Liver (tissue), 9 donors: ENCODE measurements around the gene GABRE. TPM values are rescaled to one million over a fixed set of nuclear protein-coding genes. Genes with fewer than 3 reads are reported as not detected.

Experiments used
- DNase-seq: peaks from one replicate; pipeline ENCODE4 v3.0.0-alpha.2; 2017; ENCODE audit warnings: low spot score
- H3K27ac ChIP-seq, 2 donors: one replicate each; pipeline ENCODE4 v1.7.0; 2013; ENCODE audit warnings: inconsistent platforms in 2 of 2, low read length in 2 of 2, control low read depth in 1 of 2, low read depth in 1 of 2, mild to moderate bottlenecking in 1 of 2
- H3K27me3 ChIP-seq, 4 donors: one replicate each; pipeline versions ENCODE4 v1.6.1 to v1.7.0; 2013; ENCODE audit warnings: low read length in 3 of 4, inconsistent platforms in 1 of 4, mild to moderate bottlenecking in 1 of 4, moderate library complexity in 1 of 4; ENCODE audit not compliant: control insufficient read depth in 4 of 4, insufficient read depth in 4 of 4
- H3K36me3 ChIP-seq, 4 donors: one replicate each; pipeline versions ENCODE4 v1.6.1 to v1.7.0; 2013; ENCODE audit warnings: low read length in 3 of 4, mild to moderate bottlenecking in 3 of 4, low read depth in 1 of 4, moderate library complexity in 1 of 4; ENCODE audit not compliant: control insufficient read depth in 4 of 4, insufficient read depth in 3 of 4
- H3K4me1 ChIP-seq, 4 donors: one replicate each; pipeline versions ENCODE4 v1.6.1 to v1.7.0; 2013; ENCODE audit warnings: low read length in 3 of 4, mild to moderate bottlenecking in 3 of 4, moderate library complexity in 1 of 4; ENCODE audit not compliant: control insufficient read depth in 4 of 4, insufficient read depth in 4 of 4
- H3K4me3 ChIP-seq, 3 donors: one replicate each; pipeline versions ENCODE4 v1.6.1 to v1.7.0; 2013; ENCODE audit warnings: low read length in 3 of 3, control low read depth in 1 of 3, low read depth in 1 of 3, mild to moderate bottlenecking in 1 of 3
- H3K9ac ChIP-seq, 2 donors: one replicate each; pipeline ENCODE4 v1.7.0; 2013; ENCODE audit warnings: low read length in 2 of 2, mild to moderate bottlenecking in 2 of 2, moderate library complexity in 2 of 2, control low read depth in 1 of 2, low read depth in 1 of 2
- H3K9me3 ChIP-seq, 4 donors: one replicate each; pipeline versions ENCODE4 v1.6.1 to v1.7.0; 2013; ENCODE audit warnings: low read length in 3 of 4; ENCODE audit not compliant: control insufficient read depth in 4 of 4
- EGR1 ChIP-seq, 2 donors: IDR thresholded peaks; 2 replicates each; pipeline ENCODE4 v1.6.1; 2016 to 2018; ENCODE audit warnings: antibody characterized with exemption in 2 of 2, low read depth in 2 of 2
- FOXA1 ChIP-seq: IDR thresholded peaks from 2 replicates; pipeline ENCODE4 v1.6.1; 2016; ENCODE audit warnings: antibody characterized with exemption
- GABPA ChIP-seq, 2 donors: IDR thresholded peaks in 1 of 2; conservative IDR thresholded peaks in 1 of 2; 2 replicates each; pipeline ENCODE4 v1.6.1; 2016; ENCODE audit warnings: antibody characterized with exemption in 2 of 2, mild to moderate bottlenecking in 1 of 2, moderate library complexity in 1 of 2
- HNF4A ChIP-seq, 2 donors: conservative IDR thresholded peaks; 2 replicates each; pipeline ENCODE4 v1.6.1; 2016; ENCODE audit warnings: antibody characterized with exemption in 2 of 2, mild to moderate bottlenecking in 2 of 2
- HNF4G ChIP-seq: IDR thresholded peaks from 2 replicates; pipeline ENCODE4 v1.6.1; 2016; ENCODE audit warnings: antibody characterized with exemption
- JUND ChIP-seq, 2 donors: IDR thresholded peaks; 2 replicates each; pipeline ENCODE4 v1.6.1; 2016; ENCODE audit warnings: antibody characterized with exemption in 2 of 2
- RAD21 ChIP-seq, 2 donors: IDR thresholded peaks; 2 replicates each; pipeline ENCODE4 v1.6.1; 2016; ENCODE audit warnings: antibody characterized with exemption in 2 of 2, mild to moderate bottlenecking in 2 of 2
- RXRA ChIP-seq, 2 donors: IDR thresholded peaks; 2 replicates each; pipeline ENCODE4 v1.6.1; 2017 to 2018; ENCODE audit warnings: antibody characterized with exemption in 2 of 2, mild to moderate bottlenecking in 1 of 2
- SP1 ChIP-seq: IDR thresholded peaks from 2 replicates; pipeline ENCODE4 v1.6.1; 2018; ENCODE audit warnings: antibody characterized with exemption, mild to moderate bottlenecking
- TAF1 ChIP-seq: conservative IDR thresholded peaks from 2 replicates; pipeline ENCODE4 v1.6.1; 2016; ENCODE audit warnings: antibody characterized with exemption, mild to moderate bottlenecking
- YY1 ChIP-seq: IDR thresholded peaks from 2 replicates; pipeline ENCODE4 v1.6.1; 2016; ENCODE audit warnings: antibody characterized with exemption, mild to moderate bottlenecking
- WGBS: extraction: QIAGEN DNeasy Blood & Tissue Kit; methylation state at CpG from one replicate; pipeline ENCODE4 v1.1.7; 2013; 5-methylcytosine and 5-hydroxymethylcytosine counted together
- polyA plus RNA-seq, 2 donors: library from polyadenylated mRNA; stranded (reverse) in 1 of 2; unstranded in 1 of 2; fragments of 200-250 nt in 1 of 2; fragments of >200 nt in 1 of 2; fragmentation: Nextera tagmentation in 1 of 2; extraction: Ambion mirVana in 1 of 2; gene quantifications; one replicate each; pipeline versions ENCODE4 v1.2.1 to v1.2.3, GENCODE V29; 2013 to 2015
- total RNA-seq, 2 donors: library from RNA; depleted of rRNA; stranded (reverse); fragments of >200 nt; gene quantifications; one replicate each; pipeline ENCODE4 v1.2.3, GENCODE V29; 2014
- TF ChIP-seq, protein P1 (sequence below): IDR thresholded peaks from 2 replicates; pipeline ENCODE4 v1.6.1; 2016; ENCODE audit warnings: antibody characterized with exemption
- TF ChIP-seq, protein P2 (sequence below): fragments of 150-350 bp; IDR thresholded peaks from 2 replicates; pipeline ENCODE4 v1.5.1; 2017; ENCODE audit warnings: improper control_type of control experiment, low read depth, low read length; ENCODE audit not compliant: missing input control
- TF ChIP-seq, protein P3 (sequence below): IDR thresholded peaks from 2 replicates; pipeline ENCODE4 v1.6.1; 2016; ENCODE audit warnings: antibody characterized with exemption
- TF ChIP-seq, protein P4 (sequence below): IDR thresholded peaks from 2 replicates; pipeline ENCODE4 v1.6.1; 2016; ENCODE audit warnings: antibody characterized with exemption
- donor health status: healthy.
- donor health status: healthy.
- donor health status: healthy.
- donor health status: healthy.
- donor health status: healthy.

Gene GABRE
- total and polyA plus RNA-seq, 4 donors = 0.49 to 4.9 (median 0.64) TPM

DNA sequence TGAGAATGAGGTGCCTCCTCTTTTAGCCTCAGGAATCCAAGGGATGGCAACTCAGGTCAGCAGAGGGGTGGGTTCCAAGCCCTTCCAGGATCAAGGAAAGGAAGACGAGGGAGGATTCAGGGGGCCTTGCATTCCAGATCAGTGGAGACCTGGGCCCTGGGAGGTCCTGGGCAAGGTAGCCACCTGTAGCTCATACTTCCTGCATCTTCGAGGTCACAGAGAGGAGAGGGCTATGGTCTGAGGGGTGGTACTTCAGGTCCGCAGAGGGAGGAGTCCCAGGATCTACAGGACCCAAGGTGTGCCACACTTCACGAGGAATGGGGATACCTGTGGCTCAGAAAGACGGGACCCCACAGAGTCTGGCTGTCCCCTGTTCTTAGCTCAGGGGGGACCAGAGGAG, 52.6 kb downstream of the GABRE start:
- Histone ChIP-seq H3K27ac (no peak overlapping the region), H3K9ac (no peak overlapping the region), H3K4me3 (no peak overlapping the region), H3K27me3 (no peaks in the 10 kb centered on the region), H3K4me1 (no peaks in the 10 kb centered on the region), H3K36me3 (no peaks in the 10 kb centered on the region), H3K9me3 (no peaks in the 10 kb centered on the region)
- WGBS = 76% methylated on average over 5 of the region's 5 CpGs
- TF ChIP-seq GABPA (IDR thresholded peaks at IDR 0.05 in 1 of 2, conservative IDR thresholded peaks at IDR 0.05 in 1 of 2) = no peak
- no peak for TF ChIP-seq RAD21 (IDR thresholded peaks at IDR 0.05)
- TF ChIP-seq FOXA1 = no peak
- TF ChIP-seq, protein P1, sequence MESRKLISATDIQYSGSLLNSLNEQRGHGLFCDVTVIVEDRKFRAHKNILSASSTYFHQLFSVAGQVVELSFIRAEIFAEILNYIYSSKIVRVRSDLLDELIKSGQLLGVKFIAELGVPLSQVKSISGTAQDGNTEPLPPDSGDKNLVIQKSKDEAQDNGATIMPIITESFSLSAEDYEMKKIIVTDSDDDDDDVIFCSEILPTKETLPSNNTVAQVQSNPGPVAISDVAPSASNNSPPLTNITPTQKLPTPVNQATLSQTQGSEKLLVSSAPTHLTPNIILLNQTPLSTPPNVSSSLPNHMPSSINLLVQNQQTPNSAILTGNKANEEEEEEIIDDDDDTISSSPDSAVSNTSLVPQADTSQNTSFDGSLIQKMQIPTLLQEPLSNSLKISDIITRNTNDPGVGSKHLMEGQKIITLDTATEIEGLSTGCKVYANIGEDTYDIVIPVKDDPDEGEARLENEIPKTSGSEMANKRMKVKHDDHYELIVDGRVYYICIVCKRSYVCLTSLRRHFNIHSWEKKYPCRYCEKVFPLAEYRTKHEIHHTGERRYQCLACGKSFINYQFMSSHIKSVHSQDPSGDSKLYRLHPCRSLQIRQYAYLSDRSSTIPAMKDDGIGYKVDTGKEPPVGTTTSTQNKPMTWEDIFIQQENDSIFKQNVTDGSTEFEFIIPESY = no peak
- TF ChIP-seq HNF4A (conservative IDR thresholded peaks at IDR 0.05) = no peak
- TF ChIP-seq, protein P2, sequence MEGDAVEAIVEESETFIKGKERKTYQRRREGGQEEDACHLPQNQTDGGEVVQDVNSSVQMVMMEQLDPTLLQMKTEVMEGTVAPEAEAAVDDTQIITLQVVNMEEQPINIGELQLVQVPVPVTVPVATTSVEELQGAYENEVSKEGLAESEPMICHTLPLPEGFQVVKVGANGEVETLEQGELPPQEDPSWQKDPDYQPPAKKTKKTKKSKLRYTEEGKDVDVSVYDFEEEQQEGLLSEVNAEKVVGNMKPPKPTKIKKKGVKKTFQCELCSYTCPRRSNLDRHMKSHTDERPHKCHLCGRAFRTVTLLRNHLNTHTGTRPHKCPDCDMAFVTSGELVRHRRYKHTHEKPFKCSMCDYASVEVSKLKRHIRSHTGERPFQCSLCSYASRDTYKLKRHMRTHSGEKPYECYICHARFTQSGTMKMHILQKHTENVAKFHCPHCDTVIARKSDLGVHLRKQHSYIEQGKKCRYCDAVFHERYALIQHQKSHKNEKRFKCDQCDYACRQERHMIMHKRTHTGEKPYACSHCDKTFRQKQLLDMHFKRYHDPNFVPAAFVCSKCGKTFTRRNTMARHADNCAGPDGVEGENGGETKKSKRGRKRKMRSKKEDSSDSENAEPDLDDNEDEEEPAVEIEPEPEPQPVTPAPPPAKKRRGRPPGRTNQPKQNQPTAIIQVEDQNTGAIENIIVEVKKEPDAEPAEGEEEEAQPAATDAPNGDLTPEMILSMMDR = no peak
- TF ChIP-seq, protein P3, sequence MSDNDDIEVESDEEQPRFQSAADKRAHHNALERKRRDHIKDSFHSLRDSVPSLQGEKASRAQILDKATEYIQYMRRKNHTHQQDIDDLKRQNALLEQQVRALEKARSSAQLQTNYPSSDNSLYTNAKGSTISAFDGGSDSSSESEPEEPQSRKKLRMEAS = no peak
- no peak for TF ChIP-seq YY1
- TF ChIP-seq EGR1 (IDR thresholded peaks at IDR 0.05; ENCODE audit: low read depth in 2 of 2) = no peak
- TF ChIP-seq TAF1 = no peak
- TF ChIP-seq JUND (IDR thresholded peaks at IDR 0.05) = no peak
- TF ChIP-seq, protein P4, sequence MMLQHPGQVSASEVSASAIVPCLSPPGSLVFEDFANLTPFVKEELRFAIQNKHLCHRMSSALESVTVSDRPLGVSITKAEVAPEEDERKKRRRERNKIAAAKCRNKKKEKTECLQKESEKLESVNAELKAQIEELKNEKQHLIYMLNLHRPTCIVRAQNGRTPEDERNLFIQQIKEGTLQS = no peak
- TF ChIP-seq SP1 = no peak
- TF ChIP-seq RXRA (IDR thresholded peaks at IDR 0.05) = no peak
- DNase-seq = no peak

DNA sequence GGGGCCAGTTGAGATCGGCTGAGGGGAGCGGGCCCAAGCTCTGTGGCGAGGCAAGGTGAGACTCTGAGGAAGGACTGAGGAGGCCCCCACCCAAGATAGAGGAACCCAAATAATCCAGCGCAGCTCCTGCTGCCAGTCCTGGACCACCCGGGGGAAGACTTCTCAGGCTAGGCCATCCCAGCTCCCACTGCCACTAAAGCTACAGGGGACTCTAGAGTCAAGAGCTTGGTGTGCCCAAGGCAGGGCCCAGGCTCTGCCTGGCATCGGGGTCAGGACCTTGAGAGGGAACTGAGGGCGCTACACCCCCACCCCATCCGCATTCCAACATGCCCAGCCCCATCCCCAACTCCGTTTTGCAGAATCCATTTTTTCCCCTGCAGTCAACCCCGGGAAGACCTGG, 53.2 kb downstream of the GABRE start:
- Histone ChIP-seq H3K9ac (no peak overlapping the region), H3K27me3 (no peaks in the 10 kb centered on the region), H3K4me3 (no peak overlapping the region), H3K36me3 (no peaks in the 10 kb centered on the region), H3K4me1 (no peaks in the 10 kb centered on the region), H3K27ac (no peak overlapping the region), H3K9me3 (no peaks in the 10 kb centered on the region)
- TF ChIP-seq GABPA (IDR thresholded peaks at IDR 0.05 in 1 of 2, conservative IDR thresholded peaks at IDR 0.05 in 1 of 2) = no peak
- TF ChIP-seq YY1 = no peak
- TF ChIP-seq FOXA1 = no peak
- TF ChIP-seq HNF4G = no peak
- TF ChIP-seq, protein P4 = no peak
- no peak for TF ChIP-seq JUND (IDR thresholded peaks at IDR 0.05)
- TF ChIP-seq, protein P1 = no peak
- 85% methylated on average over 10 of the region's 10 CpGs for WGBS
- DNase-seq = no peak
